GM18526 (cell line): ENCODE data around the gene RNF148.

ENCODE experiments used
- POLR2A ChIP-seq: IDR thresholded peaks from 3 replicates; pipeline ENCODE4 v1.6.1; 2011; ENCODE audit not compliant: insufficient read length; ENCODE audit errors: extremely low read depth

RNF148 gene

DNA sequence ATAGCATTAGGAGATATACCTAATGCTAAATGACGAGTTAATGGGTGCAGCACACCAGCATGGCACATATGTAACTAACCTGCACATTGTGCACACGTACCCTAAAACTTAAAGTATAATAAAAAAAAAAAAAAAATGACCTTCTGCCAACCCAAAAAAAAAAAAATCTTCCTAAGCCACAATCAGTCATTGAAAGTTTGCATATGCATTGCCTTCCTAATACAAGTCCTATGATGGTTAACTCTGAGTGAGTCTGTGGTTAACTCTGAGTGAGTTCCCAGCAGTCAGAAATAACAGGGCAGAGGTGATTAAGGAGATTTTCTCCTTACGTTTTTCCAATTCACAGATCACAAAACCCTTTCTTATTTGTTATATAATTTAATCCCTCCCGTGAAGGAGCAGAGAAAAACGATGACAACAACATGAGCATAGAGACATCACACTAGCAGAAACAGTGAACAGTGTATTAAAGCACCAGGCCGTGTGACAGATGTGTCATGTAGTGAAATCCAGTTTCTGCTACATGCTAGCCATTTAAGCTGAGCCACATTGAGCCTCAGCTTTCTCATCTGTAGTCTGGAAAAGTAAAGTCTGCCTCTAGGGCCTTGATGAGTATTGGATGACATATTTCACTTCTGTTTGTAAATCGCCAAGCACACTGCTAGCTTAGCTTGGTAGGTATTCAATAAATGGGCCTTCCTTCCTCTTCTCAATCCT lies 7.4 kb upstream of the RNF148 start:
- TF ChIP-seq POLR2A, result no peak

DNA sequence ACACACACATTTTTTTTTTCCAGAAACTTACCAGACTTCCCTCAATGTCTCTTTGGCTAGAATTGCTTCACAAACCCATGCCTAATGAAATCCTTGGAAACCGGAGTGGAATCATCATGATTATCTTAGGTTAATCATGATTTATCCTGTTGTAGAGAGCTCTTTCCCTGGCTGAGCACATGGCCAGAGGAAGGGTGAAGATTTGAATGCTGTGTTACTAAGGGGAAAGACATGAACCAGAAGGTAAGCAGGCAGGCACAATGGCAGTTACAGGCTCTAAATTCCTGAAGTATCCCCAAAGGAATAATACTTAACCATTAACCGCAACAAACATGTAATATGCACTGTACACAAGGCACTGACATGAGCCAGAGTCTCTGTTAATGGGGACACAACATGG lies 4.1 kb upstream of the RNF148 start:
- no peak for TF ChIP-seq POLR2A

DNA sequence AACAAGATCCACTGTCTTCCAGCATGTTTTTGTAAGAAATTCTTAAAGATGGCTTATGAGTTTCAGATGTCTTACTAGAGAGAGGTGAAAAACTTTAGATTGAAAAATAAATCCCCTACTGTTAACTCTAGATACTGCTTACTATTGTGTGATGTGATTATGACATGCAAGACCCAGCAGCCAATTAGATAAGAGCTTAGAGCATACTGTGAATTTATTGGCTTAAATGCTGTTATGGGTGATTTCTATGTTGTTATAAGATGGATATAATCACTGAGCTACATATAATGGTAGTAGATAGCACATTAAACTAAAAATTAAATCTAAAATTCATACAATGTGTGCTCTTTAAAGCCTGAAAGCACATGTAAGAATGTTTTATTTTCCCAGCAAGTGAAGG lies 3.7 kb downstream of the RNF148 start, which contains the start of gene RNF133:
RNF133 (minus strand) TSS at position 101 of the 400 bp plus-strand sequence. CDS start 199 bp downstream, outside the sequence.
- TF ChIP-seq POLR2A, result no peak

DNA sequence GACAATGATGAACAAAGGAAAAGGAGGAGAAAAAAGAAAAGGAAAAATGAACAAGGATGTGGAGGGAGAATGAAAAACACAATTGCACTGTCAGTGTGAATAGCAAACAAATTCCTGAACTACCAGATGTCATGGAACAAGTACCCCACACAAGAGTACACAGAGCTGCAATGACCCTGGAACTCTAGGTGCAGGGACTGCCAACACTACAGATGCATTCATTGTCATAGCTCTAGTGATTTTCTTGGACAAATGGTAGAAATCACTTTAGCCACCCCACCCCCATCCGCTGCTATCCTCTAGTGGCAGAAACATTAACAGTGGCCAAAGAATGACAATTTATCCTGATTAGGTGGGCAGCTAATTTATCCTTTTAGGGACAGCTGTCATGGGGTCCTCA lies 6.9 kb downstream of the RNF148 start:
- no peak for TF ChIP-seq POLR2A

DNA sequence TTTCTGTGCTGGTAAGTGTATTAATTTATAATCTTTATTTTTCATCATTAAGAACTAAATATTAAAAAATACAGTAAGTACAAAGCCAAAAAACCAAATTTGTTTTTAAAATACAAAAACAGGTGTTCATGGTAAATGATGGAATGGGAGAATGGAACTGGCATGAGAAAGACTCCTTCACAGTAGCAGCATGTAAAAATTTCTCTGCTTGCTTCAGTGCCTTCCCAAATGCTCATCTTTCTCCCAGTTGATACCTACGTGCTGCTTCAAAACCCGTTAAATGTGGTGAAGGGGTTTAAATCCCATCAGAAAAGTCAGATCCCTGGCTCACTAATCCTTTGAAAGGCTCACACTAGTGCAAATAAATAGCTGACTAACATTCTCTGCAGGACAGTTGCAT lies 8.0 kb downstream of the RNF148 start:
- no peak for TF ChIP-seq POLR2A

DNA sequence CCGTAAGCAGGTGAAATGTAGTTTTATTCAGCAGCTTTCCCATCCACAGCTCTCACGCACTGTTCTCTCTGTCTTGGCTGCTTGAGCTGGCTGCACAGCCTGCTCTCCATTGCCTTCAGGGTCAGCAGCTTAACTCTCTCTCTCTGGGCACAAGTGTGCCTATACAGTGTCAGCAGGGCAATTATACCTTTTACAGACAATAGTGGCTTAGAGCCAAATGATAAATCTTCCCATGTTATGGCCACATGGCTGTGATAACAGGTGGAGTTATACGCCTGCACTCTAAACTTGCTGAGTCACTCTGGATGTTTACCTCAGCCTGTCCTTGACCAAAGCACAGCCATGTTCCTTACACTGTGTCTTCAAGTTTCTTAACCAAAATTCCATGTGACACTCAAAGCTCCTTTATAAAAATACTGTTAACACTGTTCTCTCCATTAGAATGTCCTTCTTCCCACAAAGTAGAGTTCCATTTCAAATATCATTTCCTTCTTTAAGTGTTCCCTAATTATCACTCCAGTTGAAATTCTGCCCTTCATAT lies 9.9 kb downstream of the RNF148 start:
- no peak for TF ChIP-seq POLR2A

DNA sequence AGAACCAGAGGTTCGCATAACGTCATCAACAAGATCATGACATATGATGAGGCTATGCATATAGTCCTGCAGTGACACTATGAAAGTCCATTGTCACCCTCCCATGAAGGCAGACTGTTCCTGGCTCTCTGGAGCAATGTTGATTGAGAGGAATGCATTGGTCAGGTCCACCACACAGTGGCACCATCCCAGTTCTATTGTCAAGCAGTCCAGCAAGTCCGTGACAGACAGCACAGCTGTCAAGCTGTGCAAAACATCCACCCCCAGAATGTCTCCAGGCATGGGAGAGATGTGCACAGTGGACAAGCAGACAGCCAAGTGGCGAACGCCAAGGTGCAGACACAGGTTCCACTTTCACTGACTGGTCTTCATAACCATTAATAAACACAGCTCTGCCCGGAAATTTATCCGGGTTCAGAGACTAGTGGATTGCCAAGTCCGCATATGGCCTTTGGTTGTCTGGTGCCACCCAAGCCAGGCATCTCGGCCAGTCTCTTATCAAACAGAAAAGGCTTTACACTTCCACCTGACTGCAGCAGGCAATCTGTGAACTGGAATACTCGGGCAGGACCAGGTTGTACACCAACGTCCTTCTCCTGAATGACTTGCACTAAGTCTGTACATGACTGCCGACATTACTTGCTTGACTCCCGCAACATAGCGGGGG lies 11.0 kb downstream of the RNF148 start:
- no peak for TF ChIP-seq POLR2A

DNA sequence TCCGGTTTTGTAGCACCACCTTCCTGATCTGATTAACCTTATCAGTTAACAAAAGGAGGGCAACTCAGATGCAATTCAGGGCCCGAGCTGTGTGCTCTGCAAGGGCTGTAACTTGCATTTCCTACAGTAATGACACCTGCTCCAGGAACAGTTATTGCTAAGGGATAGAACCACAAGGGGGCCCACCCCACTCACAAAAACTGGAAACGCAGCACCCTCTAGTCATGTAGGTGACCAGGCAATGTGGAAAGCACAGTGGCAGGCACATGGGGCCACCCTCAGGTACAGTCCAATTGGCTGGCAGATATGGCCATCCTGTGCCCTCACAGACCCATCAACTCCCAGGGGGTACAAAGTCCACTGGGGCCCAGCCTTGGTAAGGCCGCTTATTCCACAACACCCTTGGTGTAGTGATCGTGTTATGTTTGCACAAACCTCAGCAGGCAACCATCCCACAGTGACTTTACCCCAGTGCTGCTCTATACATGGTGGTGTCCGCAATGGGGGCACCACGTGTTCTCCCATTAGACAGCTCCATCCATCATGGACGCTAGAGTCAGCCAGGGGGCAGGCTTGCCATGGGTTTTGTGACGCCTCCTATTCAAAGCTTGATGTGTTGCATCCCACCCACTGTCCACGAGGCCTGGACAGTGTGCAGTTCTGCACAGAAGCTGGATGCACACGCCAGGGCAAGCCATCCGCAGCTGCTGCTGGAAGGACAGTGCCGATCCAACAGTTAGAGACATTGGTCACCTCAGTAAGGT lies 13.2 kb downstream of the RNF148 start:
- no peak for TF ChIP-seq POLR2A

DNA sequence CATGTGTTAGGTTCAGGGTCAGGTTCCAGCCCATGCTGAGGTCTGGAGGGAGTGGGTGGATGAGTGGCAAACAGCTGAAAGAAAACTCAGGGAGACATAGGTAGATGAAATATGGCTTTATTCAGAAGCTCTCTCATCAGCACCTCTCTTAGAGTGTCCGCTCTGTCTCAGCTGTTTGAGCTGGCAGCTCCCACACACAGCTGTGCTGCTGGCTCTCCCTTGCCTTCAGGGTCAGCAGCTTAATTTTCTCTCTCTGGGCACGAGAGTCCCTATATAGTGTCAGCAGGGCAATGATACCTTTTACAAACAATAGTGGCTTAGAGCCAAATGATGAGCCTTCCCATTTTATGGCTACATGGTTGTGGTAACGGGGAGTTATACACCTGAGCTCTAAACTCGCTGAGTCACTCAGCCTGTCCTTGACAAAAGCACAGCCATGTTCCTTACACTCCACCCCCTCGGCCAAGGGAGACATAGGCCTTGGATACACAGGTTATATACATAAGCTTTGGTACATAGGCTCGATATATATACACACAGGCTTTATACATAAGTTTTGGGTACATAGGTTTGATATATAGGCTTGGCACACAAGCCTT lies 14.2 kb downstream of the RNF148 start:
- TF ChIP-seq POLR2A, result no peak

DNA sequence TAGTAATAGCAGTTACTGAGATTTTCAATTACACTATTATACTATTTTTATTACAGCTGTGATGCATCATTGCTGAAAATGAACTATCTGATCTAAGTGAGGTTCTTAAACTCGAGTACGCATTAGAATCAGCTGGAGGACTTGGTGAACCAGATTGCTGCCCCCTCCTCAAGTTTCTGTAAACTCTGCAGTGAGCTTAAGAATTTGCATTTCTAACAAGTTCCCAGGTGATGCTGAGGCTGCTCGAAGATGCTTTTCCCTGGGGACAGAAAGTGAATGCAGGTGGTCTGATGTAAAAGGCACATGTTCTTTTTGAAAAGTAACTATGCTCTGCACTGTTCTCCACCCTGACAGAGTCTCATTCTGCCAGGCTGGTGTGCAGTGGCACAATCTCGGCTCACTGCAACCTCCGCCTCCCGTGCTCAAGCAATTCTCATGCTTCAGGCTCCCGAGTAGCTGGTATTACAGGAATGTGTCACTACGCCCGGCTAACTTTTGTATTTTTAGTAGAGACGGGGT lies 16.3 kb downstream of the RNF148 start:
- TF ChIP-seq POLR2A, result no peak

DNA sequence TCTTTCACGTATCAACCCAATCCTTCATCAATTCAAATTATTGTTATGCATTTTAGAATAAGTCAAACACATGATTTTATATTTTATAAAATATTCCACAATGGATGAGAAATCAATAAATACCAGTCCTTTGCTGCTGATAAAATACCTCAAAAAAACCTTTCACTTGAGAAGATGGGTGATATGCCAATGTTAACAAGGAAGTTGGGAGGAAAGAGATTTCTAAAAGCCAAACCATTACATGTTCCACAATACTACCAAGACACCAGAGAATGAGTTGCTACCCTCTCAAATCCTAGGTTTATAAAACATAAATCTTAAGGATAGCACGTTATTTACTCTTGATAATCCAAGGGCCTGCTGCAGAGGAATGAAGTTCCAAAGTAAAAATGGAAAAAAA lies 18.2 kb downstream of the RNF148 start:
- TF ChIP-seq POLR2A, result no peak

DNA sequence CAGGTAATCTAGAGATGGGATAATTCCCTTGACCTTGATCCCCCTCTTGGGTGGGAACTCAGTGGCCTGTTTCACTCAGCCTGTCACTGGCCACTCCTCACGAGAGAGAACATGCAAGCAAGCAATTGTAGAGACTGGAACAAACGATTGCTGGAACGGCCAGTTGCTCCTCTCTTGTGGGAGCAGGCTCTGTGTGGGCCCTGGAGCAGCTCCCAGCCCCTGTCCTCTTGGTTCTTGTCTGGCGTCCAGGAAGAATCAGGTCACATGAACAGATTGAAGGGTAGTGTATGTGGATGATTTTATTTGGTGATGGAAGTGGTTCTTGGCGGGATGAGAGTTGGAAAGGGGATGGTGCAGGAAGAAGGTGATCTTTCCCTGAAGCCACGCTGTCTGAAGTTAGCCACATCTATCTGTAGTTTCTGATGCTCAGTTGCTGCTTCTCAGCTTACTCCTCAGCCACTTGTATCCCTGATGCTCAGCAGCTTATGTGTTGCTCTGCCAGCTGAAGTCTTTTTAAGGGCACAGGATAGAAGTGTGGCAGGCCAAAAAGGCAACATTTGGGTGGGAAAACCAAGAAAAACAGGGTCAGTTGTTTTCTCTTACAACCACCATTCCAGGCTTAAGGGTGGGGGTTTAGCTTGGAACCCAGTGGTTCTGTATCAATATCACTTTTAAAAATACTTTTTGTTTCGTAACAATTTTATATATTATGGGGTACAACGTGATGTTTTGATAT lies 19.7 kb downstream of the RNF148 start:
- TF ChIP-seq POLR2A, result no peak

DNA sequence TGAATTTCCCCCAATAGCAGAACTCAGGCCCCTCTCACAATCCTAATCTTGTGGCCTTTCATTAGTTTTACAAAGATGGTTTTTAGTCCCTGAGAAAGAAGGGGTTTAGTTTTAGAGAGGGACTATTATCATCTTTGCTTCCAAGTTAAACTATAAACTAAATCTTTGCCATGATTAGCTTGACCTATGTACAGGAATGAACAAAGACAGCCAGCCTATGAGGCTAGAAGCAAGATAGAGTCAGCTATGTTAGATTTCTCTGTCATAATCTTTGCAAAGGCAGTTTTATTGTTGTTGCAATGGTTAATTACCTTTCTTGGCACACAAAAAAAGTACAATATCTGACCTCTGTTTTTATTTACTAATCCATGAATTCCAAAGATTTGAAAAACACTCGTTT lies 22.9 kb downstream of the RNF148 start:
- no peak for TF ChIP-seq POLR2A

DNA sequence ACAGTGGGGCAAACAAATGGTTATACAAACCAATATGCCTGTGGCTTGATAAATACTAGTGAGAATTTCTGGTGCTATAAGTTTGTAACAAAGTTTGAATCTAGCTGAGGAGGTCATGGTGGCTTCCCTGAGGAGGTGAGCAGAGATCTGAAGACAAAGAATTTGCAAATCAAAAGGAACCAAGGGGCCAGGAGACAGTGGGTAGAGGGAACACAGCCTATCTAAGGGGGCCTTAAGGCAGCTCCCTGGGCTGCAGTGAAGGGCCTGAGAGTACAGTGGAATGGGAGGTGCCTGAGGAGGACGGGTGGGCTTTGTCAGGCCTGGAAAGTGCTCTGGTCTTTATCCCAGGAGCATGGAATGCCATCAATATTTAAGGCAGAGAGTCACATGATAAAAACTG lies 25.6 kb downstream of the RNF148 start:
- no peak for TF ChIP-seq POLR2A

DNA sequence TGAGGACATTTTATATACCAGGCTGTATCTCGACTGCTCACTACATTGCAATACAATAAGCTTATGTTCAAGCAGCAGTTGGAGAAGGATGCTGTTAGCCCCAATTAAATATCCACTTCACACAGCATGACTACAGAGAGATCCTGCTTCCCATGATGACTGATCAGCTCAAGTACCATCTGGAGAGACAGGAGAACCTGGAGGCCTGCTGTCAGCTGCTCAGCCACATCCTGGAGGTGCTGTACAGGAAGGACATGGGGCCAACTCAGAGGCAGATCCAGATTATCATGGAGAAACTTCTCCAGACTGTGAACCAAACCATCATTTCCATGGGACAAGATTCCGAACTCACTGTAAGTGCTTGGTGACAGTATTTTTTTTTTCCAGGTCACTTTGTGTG lies 26.3 kb downstream of the RNF148 start:
- TF ChIP-seq POLR2A, result no peak

DNA sequence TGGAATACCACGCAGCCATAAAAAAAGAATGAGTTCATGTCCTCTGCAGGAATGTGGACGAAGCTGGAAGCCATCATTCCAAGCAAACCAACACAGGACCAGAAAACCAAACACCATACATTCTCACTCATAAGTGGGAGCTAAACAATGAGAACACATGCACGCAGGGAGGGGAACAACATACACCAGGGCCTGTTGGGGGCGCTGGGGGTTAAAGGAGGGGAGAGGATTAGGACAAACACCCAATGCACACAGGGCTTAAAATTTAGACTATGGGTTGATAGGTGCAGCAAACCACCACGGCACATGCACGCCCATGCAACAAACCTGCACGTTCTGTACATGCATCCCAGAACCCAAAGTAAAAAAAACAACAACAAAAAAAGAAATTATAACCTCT lies 27.1 kb downstream of the RNF148 start:
- TF ChIP-seq POLR2A, result no peak
